ENCODE results near the gene TGFA. TPM values are rescaled to one million over a fixed set of nuclear protein-coding genes. Genes with fewer than 3 reads are reported as not detected.

The TGFA gene
- total RNA-seq (2014; rRNA removed; shearing (Covaris generic)) (2.6 and 6.5 TPM in 2 replicates), polyA plus RNA-seq (2016; fragmentation: Nextera tagmentation; extraction: Ambion mirVana) (1.1 and 1.4 TPM in 2 replicates)
- long read RNA-seq, full-length matches to known transcripts, result 1 of 1 reads
- long read RNA-seq, partial matches to known transcripts, result 0 of 1 reads
- long read RNA-seq, other reads (novel, unspliced or antisense), result 0 of 1 reads

- Mint-ChIP-seq H3K4me3 (peak within 1 kb of the TSS; percentile 80), H3K27ac (no peak within 1 kb of the TSS), H3K4me1 (peaks cover 8% of the 10 kb centered on the region), H3K36me3 (ENCODE audit: low read depth) (no peaks in the 10 kb centered on the region), H3K9me3 (no peaks in the 10 kb centered on the region; the same call in 2 of the 3 replicates), H3K27me3 (ENCODE audit: insufficient read depth, low read depth, poor library complexity) (peaks cover 35% of the 10 kb centered on the region)
- Histone ChIP-seq H3K9me2 (ENCODE audit: insufficient read depth) (0 out of 2 replicates have a peak, but pooled peaks cover 10% of the 10 kb centered on the region), H4K20me1 (replicated peaks; ENCODE audit: insufficient read depth) (no peaks in the 10 kb centered on the region; the same call in 1 of the 2 replicates), H2AFZ (peak within 1 kb of the TSS; percentile 100), H3K4me2 (peak within 1 kb of the TSS; percentile 98), H3K79me2 (replicated peaks; ENCODE audit: insufficient read depth) (no peaks in the 10 kb centered on the region), H3K4me1 (ENCODE audit: insufficient read depth) (peaks cover 17% of the 10 kb centered on the region), H3K4me3 (peak within 1 kb of the TSS; percentile 94), H3F3A (replicated peaks; ENCODE audit: low read depth) (peaks cover 10% of the 10 kb centered on the region), H3K36me3 (ENCODE audit: insufficient read depth) (no peaks in the 10 kb centered on the region), H3K27me3 (ENCODE audit: insufficient read depth) (peaks cover 48% of the 10 kb centered on the region), H3K27ac (ENCODE audit: low read depth) (no peak within 1 kb of the TSS)
- no peak for TF ChIP-seq POLR2AphosphoS5 (IDR thresholded peaks at IDR 0.05; ENCODE audit: low read depth)
- TF ChIP-seq JUNB (IDR thresholded peaks at IDR 0.05; ENCODE audit: unreplicated experiment), result no peak
- TF ChIP-seq CTCF (conservative IDR thresholded peaks at IDR 0.05; ENCODE audit: low read depth in 2 of 2), result peak; percentile 51 to 67; a peak in 3 of 4 replicates
- TF ChIP-seq ZNF114 (CRISPR knock-in tag; IDR thresholded peaks at IDR 0.05), result no peak
- TF ChIP-seq CREB1 (CRISPR knock-in tag; IDR thresholded peaks at IDR 0.05; ENCODE audit: low read depth), result no peak
- no peak for TF ChIP-seq ZNF462 (CRISPR knock-in tag; IDR thresholded peaks at IDR 0.05)
- peak; percentile 77 for ATAC-seq
- peak; percentile 81 for DNase-seq (ENCODE audit: low spot score)
Measured at GRCh38 chr2:70553584-70554337, at the start of gene TGFA. TSS of gene TGFA (minus strand) at chr2:70553826. CDS start at chr2:70553767, 59 bp downstream.
